Loucy (cell line): ENCODE data around the gene GRM5.

Experiments used
- EZH2phosphoT487 ChIP-seq: fragments of 200-600 bp; IDR thresholded peaks from 2 replicates; pipeline ENCODE4 v1.6.1; 2018; ENCODE audit warnings: antibody characterized with exemption, mild to moderate bottlenecking, moderate library complexity, borderline replicate concordance
- TF ChIP-seq, protein P1 (sequence below): fragments of 200-600 bp; sonication (generic); conservative IDR thresholded peaks from 2 replicates; pipeline ENCODE4 v1.5.1; 2014; ENCODE audit warnings: mild to moderate bottlenecking, antibody characterized with exemption, low read length

DNA sequence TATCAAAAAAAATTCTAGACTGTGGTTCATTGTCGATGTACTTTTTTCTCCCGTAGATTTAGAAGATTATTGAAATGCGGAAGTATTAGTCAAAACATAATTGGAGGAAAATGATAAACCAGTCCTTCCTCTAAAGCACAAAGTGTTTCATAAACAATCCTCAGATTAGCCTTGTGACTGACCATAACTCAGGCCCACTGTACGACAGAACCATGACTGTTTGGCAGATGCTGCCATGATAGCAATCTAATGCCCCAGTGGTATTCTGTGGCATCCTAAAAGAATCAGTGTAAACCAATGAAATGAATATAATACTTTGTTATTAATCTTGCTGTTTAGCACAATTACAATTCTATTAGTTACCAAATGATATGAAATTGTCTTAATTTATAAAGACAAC is 601.3 kb downstream of the GRM5 start:
- TF ChIP-seq, protein P1, sequence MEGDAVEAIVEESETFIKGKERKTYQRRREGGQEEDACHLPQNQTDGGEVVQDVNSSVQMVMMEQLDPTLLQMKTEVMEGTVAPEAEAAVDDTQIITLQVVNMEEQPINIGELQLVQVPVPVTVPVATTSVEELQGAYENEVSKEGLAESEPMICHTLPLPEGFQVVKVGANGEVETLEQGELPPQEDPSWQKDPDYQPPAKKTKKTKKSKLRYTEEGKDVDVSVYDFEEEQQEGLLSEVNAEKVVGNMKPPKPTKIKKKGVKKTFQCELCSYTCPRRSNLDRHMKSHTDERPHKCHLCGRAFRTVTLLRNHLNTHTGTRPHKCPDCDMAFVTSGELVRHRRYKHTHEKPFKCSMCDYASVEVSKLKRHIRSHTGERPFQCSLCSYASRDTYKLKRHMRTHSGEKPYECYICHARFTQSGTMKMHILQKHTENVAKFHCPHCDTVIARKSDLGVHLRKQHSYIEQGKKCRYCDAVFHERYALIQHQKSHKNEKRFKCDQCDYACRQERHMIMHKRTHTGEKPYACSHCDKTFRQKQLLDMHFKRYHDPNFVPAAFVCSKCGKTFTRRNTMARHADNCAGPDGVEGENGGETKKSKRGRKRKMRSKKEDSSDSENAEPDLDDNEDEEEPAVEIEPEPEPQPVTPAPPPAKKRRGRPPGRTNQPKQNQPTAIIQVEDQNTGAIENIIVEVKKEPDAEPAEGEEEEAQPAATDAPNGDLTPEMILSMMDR, result no peak
- TF ChIP-seq EZH2phosphoT487, result no peak
